CD4-positive, alpha-beta T cell treated with Interleukin-4 for 1 hour (primary cell): ENCODE results near the gene ARHGAP22.
"Not testable (repeated sequence)": the region's sequence is repeated elsewhere in the genome, so short reads cannot be mapped to it uniquely, and the experiment has no call there.

ENCODE experiments used
- DNase-seq, 2 donors: peaks; one replicate each; pipeline ENCODE4 v3.0.0-alpha.2; 2020 to 2022

The ARHGAP22 gene

GRCh38 chr10:48446785-48447184 is 158.1 kb downstream of the ARHGAP22 start:
- no peak for DNase-seq

- no peak for DNase-seq
These were observed 158.9 kb downstream of the ARHGAP22 start for GRCh38 chr10:48445932-48446331.

- no peak for DNase-seq
These were observed 159.7 kb downstream of the ARHGAP22 start for GRCh38 chr10:48444861-48445841.

GRCh38 chr10:48444266-48444665 is 160.6 kb downstream of the ARHGAP22 start:
- no peak for DNase-seq

- DNase-seq = no peak
These were observed 162.1 kb downstream of the ARHGAP22 start for GRCh38 chr10:48442809-48443177.

GRCh38 chr10:48442090-48442808 is 162.6 kb downstream of the ARHGAP22 start:
- no peak for DNase-seq

- no peak for DNase-seq
These were observed 164.1 kb downstream of the ARHGAP22 start for GRCh38 chr10:48440771-48441170.

- DNase-seq = no peak
These were observed 165.3 kb downstream of the ARHGAP22 start for GRCh38 chr10:48439581-48440041.

GRCh38 chr10:48439031-48439430 is 165.8 kb downstream of the ARHGAP22 start:
- DNase-seq = no peak

- DNase-seq = no peak
These were observed 167.3 kb downstream of the ARHGAP22 start for GRCh38 chr10:48437546-48437945.

GRCh38 chr10:48431871-48432270 is 173.0 kb downstream of the ARHGAP22 start:
- no peak for DNase-seq

GRCh38 chr10:48430402-48430993 is 174.4 kb downstream of the ARHGAP22 start:
- no peak for DNase-seq

GRCh38 chr10:48429309-48429708 is 175.6 kb downstream of the ARHGAP22 start:
- DNase-seq = no peak

- DNase-seq = no peak
These were observed 176.0 kb downstream of the ARHGAP22 start for GRCh38 chr10:48428896-48429295.

- DNase-seq = no peak
These were observed 181.0 kb downstream of the ARHGAP22 start for GRCh38 chr10:48423884-48424283.

- DNase-seq = not testable (repeated sequence)
These were observed 183.0 kb downstream of the ARHGAP22 start for GRCh38 chr10:48421862-48422261.

- no peak for DNase-seq
These were observed 185.2 kb downstream of the ARHGAP22 start for GRCh38 chr10:48419714-48420113.

- no peak for DNase-seq
These were observed 186.6 kb downstream of the ARHGAP22 start for GRCh38 chr10:48418189-48418788.

GRCh38 chr10:48417374-48417773 is 187.5 kb downstream of the ARHGAP22 start:
- no peak for DNase-seq

- DNase-seq = no peak
These were observed 188.2 kb downstream of the ARHGAP22 start for GRCh38 chr10:48416584-48417232.

- DNase-seq = no peak
These were observed 190.1 kb downstream of the ARHGAP22 start for GRCh38 chr10:48414778-48415177.

GRCh38 chr10:48414160-48414559 is 190.7 kb downstream of the ARHGAP22 start:
- DNase-seq = no peak
